ENCODE results near the gene SSTR3. TPM values are rescaled to one million over a fixed set of nuclear protein-coding genes. Genes with fewer than 3 reads are reported as not detected.
"Not testable (repeated sequence)": the region's sequence is repeated elsewhere in the genome, so short reads cannot be mapped to it uniquely, and the experiment has no call there.

SSTR3 gene
- total RNA-seq, 4 donors from 2014 or later: 0.16 to 0.41 TPM; not detected in 2

- no peak overlapping the region for H3K27ac ChIP-seq
- no peaks in the 10 kb centered on the region for H3K36me3 ChIP-seq
- DNase-seq: no peak
- no peak overlapping the region for H3K4me3 ChIP-seq
- in situ Hi-C loops (cut with MboI; ENCODE audit: low pct_ligation_motif_present in 1 of 4, low pct_unique_long_range_greater_than_20kb in 1 of 4, low sequenced_read_pairs in 3 of 4): loop anchor here in 2 of 4 donors (10.0 to 25.0 kb wide), 2 partner anchors 129 to 417 kb away; partner anchors contain the start of gene IFT27 (in 1 of the 2)
- H3K27me3 ChIP-seq: no peaks in the 10 kb centered on the region
- H3K4me1 ChIP-seq: peaks cover 0 to 6% (median 6%) of the 10 kb centered on the region in 4 donors
- WGBS, 2 donors (ENCODE audit: low coverage in 1 of 2): 87% methylated on average over 5 of the region's 5 CpGs; no CpG with 5 or more reads in 1 of the 2 donors
- intact Hi-C loops (cut with DNase I; ENCODE audit: low total_unique reads): loop anchor here (10.0 kb wide), 1 partner anchor 439 kb away; no protein-coding TSS in a partner anchor
- TF ChIP-seq CTCF (IDR thresholded peaks at IDR 0.05) (no peak), EP300 (IDR thresholded peaks at IDR 0.05; ENCODE audit: low read depth) (no peak), POLR2A (IDR thresholded peaks at IDR 0.05) (no peak), POLR2AphosphoS5 (IDR thresholded peaks at IDR 0.05) (no peak)
- H3K9me3 ChIP-seq: no peaks in the 10 kb centered on the region
Observed at GRCh38 chr22:37204045-37204655, 8.1 kb downstream of the SSTR3 start.

GRCh38 chr22:37203354-37204044, 8.8 kb downstream of the SSTR3 start:
- H3K36me3 ChIP-seq: no peaks in the 10 kb centered on the region
- TF ChIP-seq POLR2A (IDR thresholded peaks at IDR 0.05) (no peak), EP300 (IDR thresholded peaks at IDR 0.05; ENCODE audit: low read depth) (no peak), CTCF (IDR thresholded peaks at IDR 0.05) (no peak), POLR2AphosphoS5 (IDR thresholded peaks at IDR 0.05) (no peak)
- no peaks in the 10 kb centered on the region for H3K9me3 ChIP-seq
- no peak overlapping the region for H3K27ac ChIP-seq
- H3K27me3 ChIP-seq: no peaks in the 10 kb centered on the region
- in situ Hi-C loops (cut with MboI; ENCODE audit: low pct_ligation_motif_present in 1 of 4, low pct_unique_long_range_greater_than_20kb in 1 of 4, low sequenced_read_pairs in 3 of 4): loop anchor here in 2 of 4 donors (10.0 to 25.0 kb wide), 2 partner anchors 129 to 416 kb away; partner anchors contain the start of gene IFT27 (in 1 of the 2)
- intact Hi-C loops (cut with DNase I; ENCODE audit: low total_unique reads): loop anchor here (10.0 kb wide), 1 partner anchor 439 kb away; no protein-coding TSS in a partner anchor
- 89% methylated on average over 16 of the region's 16 CpGs; no CpG with 5 or more reads in 1 of the 2 donors for WGBS, 2 donors (ENCODE audit: low coverage in 1 of 2)
- DNase-seq: no peak
- H3K4me3 ChIP-seq: no peak overlapping the region
- H3K4me1 ChIP-seq: peaks cover 0 to 6% (median 6%) of the 10 kb centered on the region in 4 donors

- no peak for TF ChIP-seq POLR2A (IDR thresholded peaks at IDR 0.05)
- no peak for TF ChIP-seq CTCF (IDR thresholded peaks at IDR 0.05)
- TF ChIP-seq POLR2AphosphoS5 (IDR thresholded peaks at IDR 0.05): no peak
- no peak for TF ChIP-seq EP300 (IDR thresholded peaks at IDR 0.05; ENCODE audit: low read depth)
Observed at GRCh38 chr22:37202716-37203115, 9.6 kb downstream of the SSTR3 start.

GRCh38 chr22:37202001-37202555, 10.2 kb downstream of the SSTR3 start:
- no peak for DNase-seq
- Histone ChIP-seq H3K4me3 (no peak overlapping the region), H3K27ac (no peak overlapping the region), H3K9me3 (no peaks in the 10 kb centered on the region), H3K4me1 (peaks cover 11 to 20% (median 19%) of the 10 kb centered on the region in 4 donors), H3K27me3 (no peaks in the 10 kb centered on the region), H3K36me3 (no peaks in the 10 kb centered on the region)
- intact Hi-C loops (cut with DNase I; ENCODE audit: low total_unique reads): loop anchor here (10.0 kb wide), 1 partner anchor 437 kb away; no protein-coding TSS in a partner anchor
- TF ChIP-seq POLR2A (IDR thresholded peaks at IDR 0.05) (no peak), CTCF (IDR thresholded peaks at IDR 0.05) (no peak), EP300 (IDR thresholded peaks at IDR 0.05; ENCODE audit: low read depth) (no peak), POLR2AphosphoS5 (IDR thresholded peaks at IDR 0.05) (no peak)
- in situ Hi-C loops (cut with MboI; ENCODE audit: low pct_ligation_motif_present in 1 of 4, low pct_unique_long_range_greater_than_20kb in 1 of 4, low sequenced_read_pairs in 3 of 4): loop anchor here in 2 of 4 donors (10.0 to 25.0 kb wide), 2 partner anchors 127 to 415 kb away; partner anchors contain the start of gene IFT27 (in 1 of the 2)
- 71 to 94% methylated on average over 2 to 5 of the region's 5 CpGs for WGBS, 2 donors (ENCODE audit: low coverage in 1 of 2)

More at GRCh38 chr22:37202716-37203115, 9.6 kb downstream of the SSTR3 start:
- Histone ChIP-seq H3K9me3 (no peaks in the 10 kb centered on the region), H3K36me3 (no peaks in the 10 kb centered on the region), H3K27ac (no peak overlapping the region), H3K4me1 (peaks cover 6 to 14% (median 13%) of the 10 kb centered on the region in 4 donors), H3K27me3 (no peaks in the 10 kb centered on the region), H3K4me3 (no peak overlapping the region)
- no peak for DNase-seq
- 93% methylated on average over 10 of the region's 10 CpGs; no CpG with 5 or more reads in 1 of the 2 donors for WGBS, 2 donors (ENCODE audit: low coverage in 1 of 2)
- intact Hi-C loops (cut with DNase I; ENCODE audit: low total_unique reads) (loop anchor here (10.0 kb wide), 1 partner anchor 438 kb away; no protein-coding TSS in a partner anchor), in situ Hi-C loops (cut with MboI; ENCODE audit: low pct_ligation_motif_present in 1 of 4, low pct_unique_long_range_greater_than_20kb in 1 of 4, low sequenced_read_pairs in 3 of 4) (loop anchor here in 2 of 4 donors (10.0 to 25.0 kb wide), 2 partner anchors 128 to 415 kb away; partner anchors contain the start of gene IFT27 (in 1 of the 2))

GRCh38 chr22:37201443-37201820, 10.8 kb downstream of the SSTR3 start:
- not testable (repeated sequence) for DNase-seq, H3K27me3 ChIP-seq, H3K27ac ChIP-seq, H3K4me3 ChIP-seq, H3K36me3 ChIP-seq, H3K9me3 ChIP-seq
- intact Hi-C loops (cut with DNase I; ENCODE audit: low total_unique reads): loop anchor here (10.0 kb wide), 1 partner anchor 437 kb away; no protein-coding TSS in a partner anchor
- in situ Hi-C loops (cut with MboI; ENCODE audit: low pct_ligation_motif_present in 1 of 4, low pct_unique_long_range_greater_than_20kb in 1 of 4, low sequenced_read_pairs in 3 of 4): loop anchor here in 2 of 4 donors (10.0 to 25.0 kb wide), 2 partner anchors 127 to 414 kb away; partner anchors contain the start of gene IFT27 (in 1 of the 2)
- WGBS, 2 donors (ENCODE audit: low coverage in 1 of 2): 97% methylated on average over 6 of the region's 6 CpGs; no CpG with 5 or more reads in 1 of the 2 donors
- H3K4me1 ChIP-seq: peaks cover 14 to 26% (median 26%) of the 10 kb centered on the region in 4 donors

All from transverse colon (tissue), 4 donors.